Activated CD4-positive, alpha-beta T cell treated with anti-CD3 and anti-CD28 coated beads, Interleukin-2, amount 50 U/mL, for 1 hour (primary cell): ENCODE data around the gene OST4.

ENCODE experiments used
- DNase-seq: peaks from one replicate; pipeline ENCODE4 v3.0.0-alpha.2; 2020

The OST4 gene

GRCh38 chr2:27023740-27024139 lies 47.7 kb downstream of the OST4 start:
- DNase-seq = no peak

DNA sequence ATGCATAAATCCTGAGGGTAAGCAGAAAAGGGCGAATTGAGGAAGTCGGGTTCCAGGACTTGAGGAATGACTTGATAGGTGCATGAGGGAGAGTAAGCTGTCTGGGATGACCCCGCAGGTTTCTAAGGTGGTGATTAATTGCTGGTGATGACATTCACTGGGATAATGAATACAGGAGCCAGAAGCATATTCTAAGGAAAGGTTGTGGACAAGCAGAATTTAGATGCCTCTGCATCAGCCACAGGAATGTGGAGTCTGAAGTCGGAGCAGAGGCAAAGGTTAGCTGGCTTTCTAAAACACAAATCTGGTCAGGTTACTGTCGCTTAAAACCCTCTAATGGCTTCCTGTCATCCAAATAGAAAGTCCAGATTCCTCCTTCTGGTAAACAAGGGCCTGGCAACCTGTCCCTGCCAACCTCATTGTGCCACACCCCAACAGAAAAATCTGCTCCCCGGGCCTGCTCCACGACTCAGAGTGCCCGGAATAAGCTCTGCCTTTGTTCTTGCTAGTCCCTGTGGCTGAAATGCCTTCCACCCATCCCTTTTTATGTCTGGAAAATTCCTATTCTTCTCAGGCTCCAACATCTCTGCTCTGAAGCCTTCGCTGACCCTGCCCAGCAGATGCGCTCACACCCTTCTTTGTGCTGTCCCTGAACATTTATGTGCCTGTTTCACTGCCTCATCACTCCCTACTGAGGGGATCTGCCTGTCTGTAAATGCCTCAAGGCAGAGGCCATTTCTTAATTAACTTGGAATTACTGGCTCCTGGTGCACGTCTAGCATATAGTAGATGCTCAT lies 50.0 kb downstream of the OST4 start:
- no peak for DNase-seq
